ENCODE measurements around the gene ADAR. TPM values are rescaled to one million over a fixed set of nuclear protein-coding genes. Genes with fewer than 3 reads are reported as not detected.

The ADAR gene
- total and polyA plus RNA-seq, 12 donors, result 18.5 to 160 (median 123) TPM

- TF ChIP-seq POLR2A (IDR thresholded peaks at IDR 0.05) (peak in 1 of 2 donors; percentile 34), CTCF (IDR thresholded peaks at IDR 0.05) (no peak)
- intact Hi-C loops (cut with DNase I), result loop anchor here in 1 of 2 donors (5.0 kb wide), 1 partner anchor 66 kb away; no protein-coding TSS in a partner anchor
- DNase-seq, result peak; percentile 41 to 77 (median 55)
- peak within 1 kb of the TSS; percentile 40 to 98 (median 94) for H3K27ac ChIP-seq
- H3K4me1 ChIP-seq (replicated peaks in 1 of 2), result peaks cover 17 to 32% of the 10 kb centered on the region in 2 donors
- peaks cover 0 to 27% of the 10 kb centered on the region in 2 donors for H3K36me3 ChIP-seq (replicated peaks in 1 of 2)
- WGBS, 4 donors, result 1% methylated on average over 9 to 62 of the region's 69 CpGs
- H3K9me3 ChIP-seq (replicated peaks in 1 of 3), result no peaks in the 10 kb centered on the region
- no peaks in the 10 kb centered on the region for H3K27me3 ChIP-seq
- peak within 1 kb of the TSS in 3 of 4 donors; percentile 49 to 94 (median 75) for H3K4me3 ChIP-seq
Observed at GRCh38 chr1:154557939-154558719, 49.9 kb downstream of the ADAR start, which contains the start of gene UBE2Q1. Gene UBE2Q1, minus strand, starts transcription at chr1:154558662. Its CDS starts 109 bp downstream, at chr1:154558553.

- no peak for DNase-seq
- Histone ChIP-seq H3K4me1 (replicated peaks in 1 of 2) (peaks cover 17 to 32% of the 10 kb centered on the region in 2 donors), H3K27ac (peak overlapping the region in 2 of 5 donors; percentile 94 to 98), H3K36me3 (replicated peaks in 1 of 2) (peaks cover 0 to 34% of the 10 kb centered on the region in 2 donors), H3K9me3 (replicated peaks in 1 of 3) (no peaks in the 10 kb centered on the region), H3K4me3 (peak overlapping the region in 3 of 4 donors; percentile 49 to 94 (median 75)), H3K27me3 (no peaks in the 10 kb centered on the region)
- intact Hi-C loops (cut with DNase I), result loop anchor here in 1 of 2 donors (5.0 kb wide), 1 partner anchor 65 kb away; no protein-coding TSS in a partner anchor
- TF ChIP-seq CTCF (IDR thresholded peaks at IDR 0.05) (no peak), POLR2A (IDR thresholded peaks at IDR 0.05) (no peak)
- 12 to 16% (median 14%) methylated on average over 7 of the region's 7 CpGs for WGBS, 4 donors
Observed at GRCh38 chr1:154557248-154557938, 50.6 kb downstream of the ADAR start.

- Histone ChIP-seq H3K27me3 (no peaks in the 10 kb centered on the region), H3K27ac (peak overlapping the region in 2 of 5 donors; percentile 31 to 35), H3K4me1 (replicated peaks in 1 of 2) (peaks cover 17 to 32% of the 10 kb centered on the region in 2 donors), H3K9me3 (replicated peaks in 1 of 3) (no peaks in the 10 kb centered on the region), H3K36me3 (replicated peaks in 1 of 2) (peaks cover 0 to 44% of the 10 kb centered on the region in 2 donors), H3K4me3 (peak overlapping the region in 1 of 4 donors; percentile 94)
- intact Hi-C loops (cut with DNase I), result loop anchor here in 1 of 2 donors (5.0 kb wide), 1 partner anchor 64 kb away; no protein-coding TSS in a partner anchor
- 4 to 34% (median 31%) methylated on average over 4 of the region's 4 CpGs for WGBS, 4 donors
- DNase-seq, result peak in 2 of 7 donors; percentile 22 to 37
- TF ChIP-seq CTCF (IDR thresholded peaks at IDR 0.05) (no peak), POLR2A (IDR thresholded peaks at IDR 0.05) (no peak)
Observed at GRCh38 chr1:154556422-154556821, 51.6 kb downstream of the ADAR start.

Measured in adrenal gland (tissue), 12 donors.